ENCODE measurements around the gene HPN. TPM values are rescaled to one million over a fixed set of nuclear protein-coding genes. Genes with fewer than 3 reads are reported as not detected.

Gene HPN
- total and polyA plus RNA-seq, 10 of the 15 experiments (the other 5 are each of a cell fraction or from before 2014, with no cell fraction given) = 0.21 to 0.35 TPM; not detected in 8

GRCh38 chr19:35018379-35018778, 23.1 kb upstream of the HPN start:
- peaks cover 25 to 29% of the 10 kb centered on the region in 2 experiments for H3K36me3 ChIP-seq (ENCODE audit: control insufficient read depth in 2 of 2, insufficient read depth in 2 of 2, low read length in 1 of 2)
- ChIA-PET RAD21 (ENCODE audit: unreplicated experiment) (no interaction called here), CTCF (interaction anchor here (2.5 kb wide), 1 partner anchor 45 kb away, joined by 11 read pairs; no protein-coding TSS in a partner anchor), SMC1A (ENCODE audit: uncharacterized antibody, unreplicated experiment) (no interaction called here), POLR2A (no interaction called here)
- WGBS (ENCODE audit: insufficient coverage, insufficient replicate concordance, low lambda C conversion rate, missing lambda C conversion rate) = 97% methylated on average over 4 of the region's 4 CpGs
- FAIRE-seq (no peak), ATAC-seq (no peak), DNase-seq (ENCODE audit: low read depth, low spot score) (no peak)
- H3K9ac ChIP-seq (ENCODE audit: control insufficient read depth, insufficient read depth, low read length) = no peak overlapping the region
- H3K4me3 ChIP-seq = no peak overlapping the region
- no peak overlapping the region for H2AFZ ChIP-seq (ENCODE audit: control insufficient read depth, low read depth, low read length)
- in situ Hi-C loops (cut with MboI) = no loop called here
- H3K27ac ChIP-seq (ENCODE audit: control insufficient read depth, insufficient read depth) = no peak overlapping the region
- no peaks in the 10 kb centered on the region for H3K9me3 ChIP-seq (replicated peaks; ENCODE audit: control insufficient read depth, insufficient read depth, low read length)
- intact Hi-C loops (cut with micrococcal nuclease; ENCODE audit: unreplicated experiment) = no loop called here
- no peaks in the 10 kb centered on the region for H3K27me3 ChIP-seq (replicated peaks in 1 of 2; ENCODE audit: control insufficient read depth in 2 of 2, insufficient read depth in 2 of 2, low read length in 1 of 2)
- TF ChIP-seq KDM1A (IDR thresholded peaks at IDR 0.05; ENCODE audit: borderline replicate concordance) (no peak), MTA2 (IDR thresholded peaks at IDR 0.05; ENCODE audit: low read depth) (no peak), RELA (IDR thresholded peaks at IDR 0.05; ENCODE audit: borderline replicate concordance, partially characterized antibody) (no peak), PAX5 (IDR thresholded peaks at IDR 0.05; ENCODE audit: borderline replicate concordance, low read depth, low read length) (no peak), POLR2AphosphoS2 (IDR thresholded peaks at IDR 0.05; ENCODE audit: low read depth, low read length) (no peak), RUNX3 (IDR thresholded peaks at IDR 0.05; ENCODE audit: low read length) (no peak), SUPT20H (IDR thresholded peaks at IDR 0.05; ENCODE audit: borderline replicate concordance, control insufficient read depth, low read depth, low read length) (no peak), RAD21 (IDR thresholded peaks at IDR 0.05; ENCODE audit: insufficient read depth, low read depth, low read length) (no peak), IKZF2 (IDR thresholded peaks at IDR 0.05) (no peak), NR2F1 (conservative IDR thresholded peaks at IDR 0.05) (no peak), E2F4 (IDR thresholded peaks at IDR 0.05; ENCODE audit: low read depth, low read length) (no peak), TCF12 (IDR thresholded peaks at IDR 0.05; ENCODE audit: low read depth, low read length) (no peak), POLR2A (IDR thresholded peaks at IDR 0.05; ENCODE audit: low read depth, low read length) (no peak), PAX8 (IDR thresholded peaks at IDR 0.05) (no peak), TBL1XR1 (IDR thresholded peaks at IDR 0.05; ENCODE audit: low read depth, low read length) (no peak), NFYA (IDR thresholded peaks at IDR 0.05; ENCODE audit: borderline replicate concordance, low read depth, low read length) (no peak), MLLT1 (IDR thresholded peaks at IDR 0.05) (no peak), E4F1 (IDR thresholded peaks at IDR 0.05; ENCODE audit: borderline replicate concordance, partially characterized antibody) (no peak), NBN (IDR thresholded peaks at IDR 0.05) (no peak), ZNF207 (IDR thresholded peaks at IDR 0.05; ENCODE audit: borderline replicate concordance) (no peak)
- BruUV-seq (replicated peaks) = no TSS peak
- H3K4me2 ChIP-seq (ENCODE audit: control insufficient read depth, insufficient read depth) = no peak overlapping the region
- no peaks in the 10 kb centered on the region for H3K79me2 ChIP-seq (ENCODE audit: control insufficient read depth, insufficient read depth, low read length)
- H4K20me1 ChIP-seq (ENCODE audit: control insufficient read depth, insufficient read depth) = no peaks in the 10 kb centered on the region
- H3K4me1 ChIP-seq (ENCODE audit: control insufficient read depth, insufficient read depth, low read length) = peaks cover 8% of the 10 kb centered on the region
